UCSD-AML1 (cell line): Measurements from ENCODE around the gene LRIG1.

Experiments
- DNase-seq: peaks from one replicate; lab custom pipeline; 2025; ENCODE audit not compliant: unreplicated experiment; lab: John Stamatoyannopoulos, UW

LRIG1 gene

GRCh38 chr3:66500576-66501482 is at the start of gene LRIG1:
Gene LRIG1, minus strand, starts transcription at chr3:66501022. Its CDS starts 615 bp downstream, at chr3:66500407.
- peak; percentile 79 for DNase-seq

DNA sequence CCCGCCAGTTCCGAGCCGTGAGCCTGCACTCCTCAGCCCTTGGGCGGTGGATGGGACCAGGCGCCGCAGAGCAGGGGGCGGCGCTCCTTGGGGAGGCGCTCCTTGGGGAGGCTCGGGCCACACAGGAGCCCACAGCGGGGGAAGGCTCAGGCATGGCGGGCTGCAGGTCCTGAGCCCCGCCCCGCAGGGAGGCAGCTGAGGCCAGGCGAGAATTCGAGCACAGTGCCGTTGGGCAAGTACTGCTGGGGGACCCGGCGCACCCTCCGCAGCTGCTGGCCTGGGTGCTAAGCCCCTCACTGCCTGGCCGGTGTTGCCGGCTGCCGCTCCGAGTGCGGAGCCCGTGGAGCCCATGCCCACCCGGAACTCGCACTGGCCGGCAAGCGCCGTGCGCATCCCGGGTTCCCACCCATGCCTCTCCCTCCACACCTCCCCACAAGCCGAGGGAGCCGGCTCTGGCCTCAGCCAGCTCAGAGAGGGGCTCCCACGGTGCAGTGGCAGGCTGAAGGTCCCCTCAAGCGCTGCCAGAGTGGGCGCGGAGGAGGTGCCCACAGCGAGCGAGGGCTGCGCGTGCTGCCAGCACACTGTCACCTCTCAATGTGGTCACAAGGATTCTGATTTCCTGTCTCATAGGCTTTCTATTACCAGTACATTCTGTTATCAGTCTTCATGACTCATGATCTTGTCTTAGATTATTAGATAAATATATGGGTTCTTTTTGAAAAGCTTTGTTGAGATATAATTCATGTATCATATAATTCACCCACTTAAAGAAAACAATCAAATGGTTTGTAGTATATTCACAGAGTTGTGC is 44.0 kb upstream of the LRIG1 start:
- no peak for DNase-seq

DNA sequence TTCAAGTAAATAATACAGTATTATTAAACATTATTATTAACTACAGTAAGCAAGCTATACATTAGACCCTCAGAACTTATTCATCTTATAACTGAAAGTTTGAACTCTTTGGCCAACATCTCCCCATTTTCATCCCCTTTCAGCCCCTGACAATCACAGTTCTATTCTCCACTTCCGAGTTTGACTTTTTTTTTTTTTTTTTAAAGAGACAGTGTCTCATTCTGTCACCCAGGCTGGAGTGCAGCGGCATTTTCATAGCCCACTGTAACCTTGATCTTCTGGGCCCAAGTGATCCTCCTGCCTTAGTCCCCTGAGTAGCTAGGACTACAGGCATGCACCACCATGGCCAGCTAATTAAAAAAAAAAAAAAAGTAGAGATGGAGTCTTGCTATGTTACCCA is 41.3 kb upstream of the LRIG1 start:
- no peak for DNase-seq

- no peak for DNase-seq
Measured at GRCh38 chr3:66539466-66539989, 38.7 kb upstream of the LRIG1 start.

DNA sequence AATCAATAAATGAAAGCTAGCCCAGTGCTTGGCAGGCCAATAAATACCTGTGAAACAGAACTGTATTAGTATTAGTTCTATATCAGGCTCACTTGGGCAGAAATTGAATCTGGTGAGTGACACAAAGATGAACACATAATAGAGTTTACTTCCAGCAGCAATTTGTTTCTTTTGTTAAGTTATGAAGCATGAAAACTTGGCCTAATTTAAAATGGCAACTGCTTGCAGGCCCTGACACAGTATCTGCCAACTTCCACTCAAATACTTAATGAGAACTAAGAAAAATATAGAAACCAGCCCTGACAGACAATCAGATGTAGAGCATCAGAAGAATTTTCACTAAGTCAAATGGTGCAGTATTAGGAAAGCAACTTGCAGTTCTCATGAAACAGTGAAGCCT is 37.6 kb upstream of the LRIG1 start:
- DNase-seq: no peak

GRCh38 chr3:66537735-66538134 is 36.9 kb upstream of the LRIG1 start:
- DNase-seq: no peak

- DNase-seq: no peak
Measured at GRCh38 chr3:66536791-66537190, 36.0 kb upstream of the LRIG1 start.

DNA sequence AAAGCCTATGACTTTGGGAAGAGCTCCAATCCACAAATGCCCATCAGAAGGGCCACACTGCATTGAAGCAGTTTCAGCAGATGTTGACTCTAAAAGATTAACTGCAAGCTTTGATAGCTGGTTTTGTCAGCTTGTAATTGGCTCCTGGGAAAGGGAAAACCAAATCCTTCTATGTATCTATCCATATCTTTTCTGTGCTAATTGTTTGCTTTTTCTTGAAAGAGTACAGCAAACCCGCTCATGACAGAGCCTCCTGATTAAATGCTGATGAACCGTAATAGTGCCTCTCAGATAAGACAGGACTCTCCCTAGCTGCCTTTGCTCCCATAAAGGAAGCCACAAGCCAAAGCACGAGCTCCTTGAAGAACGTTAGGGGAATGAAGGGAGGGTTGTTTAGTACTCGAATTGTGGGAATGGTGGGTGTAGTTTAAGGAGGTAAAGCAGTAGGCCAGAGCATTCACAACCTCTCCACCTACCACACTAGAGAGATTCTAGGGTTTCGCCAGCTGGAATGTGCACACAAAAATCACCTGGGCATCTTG is 33.6 kb upstream of the LRIG1 start:
- no peak for DNase-seq

DNA sequence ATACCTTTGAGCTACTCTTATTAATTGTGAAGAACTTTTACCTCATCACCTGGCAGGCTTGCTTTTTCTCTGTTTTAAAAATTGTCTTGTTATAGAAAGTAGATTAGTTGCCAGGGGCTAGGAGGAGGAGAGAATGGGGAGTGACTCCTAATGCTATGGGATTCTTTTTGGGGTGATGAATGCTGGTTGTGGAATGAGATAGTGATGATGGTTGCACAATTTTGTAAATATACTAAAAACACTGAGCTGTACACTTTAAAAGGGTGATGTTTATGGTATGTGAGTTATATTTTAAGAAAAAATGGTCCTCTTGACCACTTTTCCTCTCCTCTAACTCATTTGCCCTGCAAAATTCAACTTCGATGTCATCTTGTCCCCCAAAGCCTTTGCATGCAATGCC is 31.8 kb upstream of the LRIG1 start:
- DNase-seq: no peak

- DNase-seq: no peak
Measured at GRCh38 chr3:66532160-66532587, 31.4 kb upstream of the LRIG1 start.

DNA sequence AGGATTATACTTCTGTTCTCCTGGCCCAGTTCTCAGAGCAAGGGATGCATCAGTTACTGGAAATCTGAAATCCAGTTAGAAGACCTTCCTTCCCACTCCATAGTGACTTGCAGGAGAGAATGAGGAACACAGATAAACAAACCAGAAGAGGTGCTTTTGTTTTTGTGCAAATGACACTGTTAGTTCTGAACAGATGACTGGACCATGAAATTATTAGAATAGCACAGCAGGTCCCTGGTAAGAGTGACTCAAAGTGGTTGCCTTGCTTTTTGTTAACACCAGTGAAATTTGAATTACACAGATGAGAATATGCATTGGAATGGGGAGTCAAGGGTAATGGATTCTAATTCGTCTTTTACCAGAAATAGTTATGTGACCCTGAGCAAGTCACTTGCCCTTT is 30.4 kb upstream of the LRIG1 start:
- no peak for DNase-seq

- DNase-seq: no peak
Measured at GRCh38 chr3:66527246-66527645, 26.4 kb upstream of the LRIG1 start.

GRCh38 chr3:66525771-66526170 is 24.9 kb upstream of the LRIG1 start:
- no peak for DNase-seq

- no peak for DNase-seq
Measured at GRCh38 chr3:66520724-66521123, 19.9 kb upstream of the LRIG1 start.

DNA sequence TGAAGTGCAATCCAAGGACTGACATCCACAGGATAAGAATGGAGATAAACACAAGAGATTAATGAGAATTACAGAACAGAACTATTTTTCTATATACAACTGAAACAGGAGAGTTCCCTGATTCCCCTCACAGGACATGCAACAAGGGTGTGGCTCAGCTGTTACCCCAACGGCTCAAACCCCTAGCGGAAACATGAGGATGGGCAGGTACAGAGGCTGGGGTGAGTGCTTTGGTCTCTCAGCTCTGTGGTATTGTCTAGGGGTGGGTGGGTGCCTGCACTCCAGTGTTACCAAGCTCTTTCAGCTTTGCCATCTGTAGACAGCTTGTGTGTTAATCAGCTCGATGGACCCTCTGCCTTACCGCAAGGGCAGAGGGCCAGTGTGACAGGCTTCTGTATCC is 17.8 kb upstream of the LRIG1 start:
- DNase-seq: no peak

DNA sequence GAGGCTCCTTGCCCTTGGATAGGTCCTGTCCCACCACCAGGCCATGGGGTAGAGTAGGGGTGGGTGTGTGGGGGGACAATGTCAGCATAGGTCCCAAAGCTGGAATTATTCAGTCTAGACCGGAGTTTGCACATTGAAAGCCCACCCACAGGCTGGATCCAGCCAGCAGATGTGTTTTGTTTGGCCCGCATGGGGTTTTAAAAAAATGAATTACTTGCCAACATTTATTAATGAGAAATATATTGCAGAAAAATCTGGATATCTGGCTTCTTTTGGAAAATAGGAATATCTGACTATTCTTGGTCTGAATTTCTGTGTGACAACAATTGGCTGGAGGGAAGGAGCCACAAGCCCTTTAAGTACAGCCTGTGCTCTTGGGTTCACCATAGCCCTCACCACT is 17.3 kb upstream of the LRIG1 start:
- DNase-seq: no peak

DNA sequence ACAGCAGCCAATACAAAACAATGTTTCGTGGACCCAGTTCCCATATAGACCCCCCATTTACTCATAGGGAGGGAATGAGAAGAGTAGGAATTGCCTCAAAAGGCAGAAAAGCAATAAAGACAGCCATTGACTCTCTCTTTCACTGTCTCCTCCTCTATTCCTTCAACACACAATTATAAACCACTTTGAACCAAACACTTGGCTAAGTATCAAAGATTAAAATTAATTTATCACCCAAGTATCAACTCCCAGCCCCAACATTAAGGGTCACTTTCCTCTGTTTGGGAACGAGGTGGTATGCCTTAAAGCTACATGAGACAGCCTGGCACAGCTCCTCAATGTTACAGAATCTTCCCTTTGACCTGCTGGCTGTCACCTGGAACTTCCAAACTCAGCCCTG is 16.4 kb upstream of the LRIG1 start:
- DNase-seq: no peak

DNA sequence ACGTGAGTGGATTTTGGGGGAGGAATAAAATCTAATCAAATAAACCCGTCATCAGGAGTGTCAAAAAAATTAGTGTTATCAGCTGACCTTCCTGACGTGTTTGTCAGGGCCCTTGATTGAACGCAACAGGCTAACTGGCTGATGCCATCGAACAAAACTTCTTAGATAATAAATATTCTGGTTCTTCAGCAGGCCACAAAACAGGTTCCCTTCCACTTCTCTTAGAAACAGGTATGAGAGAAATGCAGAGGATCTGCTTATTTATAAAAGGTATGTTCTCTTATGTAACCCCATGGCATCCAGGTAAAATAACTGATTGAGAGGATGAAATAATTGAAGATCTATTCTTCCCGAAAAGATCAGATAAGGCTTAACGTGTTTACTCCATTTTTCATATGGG is 7.6 kb upstream of the LRIG1 start:
- no peak for DNase-seq

GRCh38 chr3:66507423-66508260 is 6.8 kb upstream of the LRIG1 start:
- no peak for DNase-seq

DNA sequence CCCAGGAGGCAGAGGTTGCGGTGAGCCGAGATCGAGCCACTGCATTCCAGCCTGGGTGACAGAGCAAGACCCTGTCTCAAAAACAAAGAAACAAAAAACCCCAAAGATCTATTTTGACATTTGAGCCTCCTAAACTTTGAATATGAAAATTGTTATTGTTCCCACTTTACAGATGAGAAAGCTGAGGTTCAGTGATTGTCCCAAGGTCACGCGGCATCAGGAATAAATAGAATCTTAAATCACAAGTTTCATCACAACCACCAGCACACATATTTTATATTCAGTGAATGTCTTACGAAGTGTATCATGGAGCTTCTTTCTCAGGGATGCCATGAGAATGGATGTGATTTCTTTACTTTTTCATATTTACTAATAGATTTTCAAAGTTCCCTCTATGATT is 5.3 kb upstream of the LRIG1 start:
- no peak for DNase-seq
